Activated CD8-positive, alpha-beta memory T cell treated with anti-CD3 and anti-CD28 coated beads for 48 hours (primary cell): ENCODE results near the gene CAPS.

Experiments used
- DNase-seq, 3 experiments: peaks; one replicate each; pipeline ENCODE4 v3.0.0-alpha.2; 2020; ENCODE audit warnings: low read depth in 2 of 3, low spot score in 2 of 3

Gene CAPS

GRCh38 chr19:5908773-5909442 is 5.1 kb upstream of the CAPS start:
- no peak for DNase-seq

GRCh38 chr19:5910638-5910907 is 3.5 kb upstream of the CAPS start:
- DNase-seq, result no peak

GRCh38 chr19:5911366-5911765 is 2.7 kb upstream of the CAPS start:
- no peak for DNase-seq

- no peak for DNase-seq
These were observed 312 bp downstream of the CAPS start for GRCh38 chr19:5914358-5914774.

GRCh38 chr19:5914946-5915781 is 1.1 kb downstream of the CAPS start:
- no peak for DNase-seq

- DNase-seq, result no peak
These were observed 1.7 kb downstream of the CAPS start for GRCh38 chr19:5915782-5916165.

- no peak for DNase-seq
These were observed 2.2 kb downstream of the CAPS start for GRCh38 chr19:5916181-5916708.

- no peak for DNase-seq
These were observed 3.5 kb downstream of the CAPS start for GRCh38 chr19:5917431-5918107.

GRCh38 chr19:5918463-5919079 is 4.5 kb downstream of the CAPS start:
- DNase-seq, result no peak

- DNase-seq, result no peak
These were observed 7.6 kb downstream of the CAPS start for GRCh38 chr19:5921516-5922160.

- DNase-seq, result no peak
These were observed 8.1 kb downstream of the CAPS start for GRCh38 chr19:5922161-5922545.

GRCh38 chr19:5923356-5923755 is 9.3 kb downstream of the CAPS start:
- DNase-seq, result no peak

GRCh38 chr19:5925830-5926427 is 11.9 kb downstream of the CAPS start:
- DNase-seq, result no peak

- no peak for DNase-seq
These were observed 12.8 kb downstream of the CAPS start for GRCh38 chr19:5926641-5927440.

- DNase-seq, result no peak
These were observed 13.4 kb downstream of the CAPS start for GRCh38 chr19:5927441-5927821.

- DNase-seq, result no peak
These were observed 15.1 kb downstream of the CAPS start for GRCh38 chr19:5929179-5929578.

GRCh38 chr19:5929625-5930024 is 15.6 kb downstream of the CAPS start:
- no peak for DNase-seq

GRCh38 chr19:5931251-5931650 is 17.2 kb downstream of the CAPS start:
- no peak for DNase-seq

- DNase-seq, result no peak
These were observed 18.1 kb downstream of the CAPS start for GRCh38 chr19:5932146-5932545.
